HCT116 (cell line): ENCODE data around the gene RAVER2.

ENCODE experiments used
- CBX3 ChIP-seq: IDR thresholded peaks from 2 replicates; pipeline ENCODE4 v1.6.1; 2012; ENCODE audit warnings: low read depth
- CEBPB ChIP-seq: IDR thresholded peaks from 2 replicates; pipeline ENCODE4 v1.6.1; 2012; ENCODE audit warnings: low read depth
- ELF1 ChIP-seq: IDR thresholded peaks from 2 replicates; pipeline ENCODE4 v1.6.1; 2012; ENCODE audit warnings: low read depth, borderline replicate concordance
- EZH2 ChIP-seq: fragments of 200-600 bp; sonication (generic); IDR thresholded peaks from 2 replicates; pipeline ENCODE4 v1.6.1; 2017; ENCODE audit warnings: antibody characterized with exemption, mixed run types
- EZH2phosphoT487 ChIP-seq: fragments of 200-600 bp; IDR thresholded peaks from 2 replicates; pipeline ENCODE4 v1.6.1; 2018; ENCODE audit warnings: antibody characterized with exemption, borderline replicate concordance
- JUND ChIP-seq: IDR thresholded peaks from 2 replicates; pipeline ENCODE4 v1.6.1; 2012
- POLR2A ChIP-seq: IDR thresholded peaks from 2 replicates; pipeline ENCODE4 v1.7.0; 2011; ENCODE audit warnings: borderline replicate concordance; ENCODE audit not compliant: insufficient read depth, insufficient read length; ENCODE audit errors: extremely low read depth
- RAD21 ChIP-seq: IDR thresholded peaks from 2 replicates; pipeline ENCODE4 v1.6.1; 2012; ENCODE audit warnings: low read depth, mild to moderate bottlenecking
- SP1 ChIP-seq: IDR thresholded peaks from 2 replicates; pipeline ENCODE4 v1.6.1; 2012; ENCODE audit warnings: low read depth
- ZNF274 ChIP-seq: fragments of 200-500 bp; sonication (Bioruptor generic); IDR thresholded peaks from 2 replicates; pipeline ENCODE4 v1.6.1; 2014; ENCODE audit warnings: mild to moderate bottlenecking, low read depth, low read length, inconsistent platforms
- TF ChIP-seq, protein P1 (sequence below), 3 experiments: fragments of 200-600 bp in 1 of 3; sonication (generic) in 1 of 3; IDR thresholded peaks in 2 of 3; conservative IDR thresholded peaks in 1 of 3; 2 replicates each; pipeline ENCODE4 v1.5.1; 2012 to 2017; ENCODE audit warnings: low read depth in 2 of 3, low read length in 2 of 3, antibody characterized with exemption in 1 of 3, borderline replicate concordance in 1 of 3, control low read depth in 1 of 3, mild to moderate bottlenecking in 1 of 3, mixed read lengths in 1 of 3, mixed run types in 1 of 3, moderate library complexity in 1 of 3; ENCODE audit not compliant: insufficient read depth in 1 of 3
- TF ChIP-seq, protein P2 (sequence below): IDR thresholded peaks from 2 replicates; pipeline ENCODE4 v1.6.1; 2012

DNA sequence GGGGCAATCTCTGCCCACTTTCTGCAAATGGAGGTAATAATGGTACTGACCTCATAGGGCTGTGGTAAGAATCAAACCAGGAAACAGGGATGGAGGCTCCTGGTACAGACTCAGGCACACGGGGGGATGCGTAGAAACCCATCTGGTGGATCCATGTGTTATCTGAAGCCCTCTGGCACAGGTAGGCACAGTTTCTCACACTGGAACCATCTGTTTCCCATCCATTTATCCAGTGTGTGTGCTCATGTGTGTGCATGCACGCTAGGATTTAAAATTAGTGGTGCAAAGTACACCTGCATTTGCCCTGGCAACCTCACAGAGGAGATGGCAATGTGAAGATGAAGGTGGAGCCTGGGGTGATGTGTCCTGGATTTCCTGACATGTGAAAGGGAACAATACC, 103.3 kb downstream of the RAVER2 start:
- TF ChIP-seq POLR2A (no peak), SP1 (no peak), EZH2 (no peak), EZH2phosphoT487 (no peak), ZNF274 (no peak), CEBPB (no peak), CBX3 (no peak), JUND (no peak), ELF1 (no peak), RAD21 (no peak)
- TF ChIP-seq, protein P1, sequence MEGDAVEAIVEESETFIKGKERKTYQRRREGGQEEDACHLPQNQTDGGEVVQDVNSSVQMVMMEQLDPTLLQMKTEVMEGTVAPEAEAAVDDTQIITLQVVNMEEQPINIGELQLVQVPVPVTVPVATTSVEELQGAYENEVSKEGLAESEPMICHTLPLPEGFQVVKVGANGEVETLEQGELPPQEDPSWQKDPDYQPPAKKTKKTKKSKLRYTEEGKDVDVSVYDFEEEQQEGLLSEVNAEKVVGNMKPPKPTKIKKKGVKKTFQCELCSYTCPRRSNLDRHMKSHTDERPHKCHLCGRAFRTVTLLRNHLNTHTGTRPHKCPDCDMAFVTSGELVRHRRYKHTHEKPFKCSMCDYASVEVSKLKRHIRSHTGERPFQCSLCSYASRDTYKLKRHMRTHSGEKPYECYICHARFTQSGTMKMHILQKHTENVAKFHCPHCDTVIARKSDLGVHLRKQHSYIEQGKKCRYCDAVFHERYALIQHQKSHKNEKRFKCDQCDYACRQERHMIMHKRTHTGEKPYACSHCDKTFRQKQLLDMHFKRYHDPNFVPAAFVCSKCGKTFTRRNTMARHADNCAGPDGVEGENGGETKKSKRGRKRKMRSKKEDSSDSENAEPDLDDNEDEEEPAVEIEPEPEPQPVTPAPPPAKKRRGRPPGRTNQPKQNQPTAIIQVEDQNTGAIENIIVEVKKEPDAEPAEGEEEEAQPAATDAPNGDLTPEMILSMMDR (IDR thresholded peaks at IDR 0.05 in 2 of 3, conservative IDR thresholded peaks at IDR 0.05 in 1 of 3; ENCODE audit: borderline replicate concordance in 1 of 3, insufficient read depth in 1 of 3, low read depth in 2 of 3, low read length in 2 of 3), result no peak
- TF ChIP-seq, protein P2, sequence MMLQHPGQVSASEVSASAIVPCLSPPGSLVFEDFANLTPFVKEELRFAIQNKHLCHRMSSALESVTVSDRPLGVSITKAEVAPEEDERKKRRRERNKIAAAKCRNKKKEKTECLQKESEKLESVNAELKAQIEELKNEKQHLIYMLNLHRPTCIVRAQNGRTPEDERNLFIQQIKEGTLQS, result no peak
